Adipose tissue (tissue), 3 donors: ENCODE measurements around the gene OBSCN. TPM values are rescaled to one million over a fixed set of nuclear protein-coding genes. Genes with fewer than 3 reads are reported as not detected.
"Not testable (repeated sequence)": the region's sequence is repeated elsewhere in the genome, so short reads cannot be mapped to it uniquely, and the experiment has no call there.

Experiments used
- H3K27ac ChIP-seq: one replicate; pipeline ENCODE4 v1.5.1; 2013; ENCODE audit warnings: low read depth, low read length
- WGBS, 3 donors: extraction: QIAGEN DNeasy Blood & Tissue Kit; methylation state at CpG; one replicate each; pipeline ENCODE4 v1.1.7; 2013; 5-methylcytosine and 5-hydroxymethylcytosine counted together
- polyA plus RNA-seq, 3 donors: library from polyadenylated mRNA; stranded (reverse); fragments of 200-250 nt; gene quantifications; one replicate each; pipeline ENCODE4 v1.2.3, GENCODE V29; 2013
- donor health status: healthy with polysubstance abuse.
- donor health status: Bipolar disorder and iron deficiency.
- donor health status: healthy.

Gene OBSCN
- polyA plus RNA-seq, 3 donors = 3.0 to 7.9 (median 3.2) TPM

- no peak overlapping the region for H3K27ac ChIP-seq
- 72 to 88% (median 81%) methylated on average over 2 of the region's 2 CpGs for WGBS, 3 donors
Measured at GRCh38 chr1:228169345-228169744, 38.5 kb upstream of the OBSCN start.

GRCh38 chr1:228170666-228171065, 37.2 kb upstream of the OBSCN start:
- H3K27ac ChIP-seq = no peak overlapping the region
- 86 to 89% (median 88%) methylated on average over 4 to 7 of the region's 7 CpGs for WGBS, 3 donors

DNA sequence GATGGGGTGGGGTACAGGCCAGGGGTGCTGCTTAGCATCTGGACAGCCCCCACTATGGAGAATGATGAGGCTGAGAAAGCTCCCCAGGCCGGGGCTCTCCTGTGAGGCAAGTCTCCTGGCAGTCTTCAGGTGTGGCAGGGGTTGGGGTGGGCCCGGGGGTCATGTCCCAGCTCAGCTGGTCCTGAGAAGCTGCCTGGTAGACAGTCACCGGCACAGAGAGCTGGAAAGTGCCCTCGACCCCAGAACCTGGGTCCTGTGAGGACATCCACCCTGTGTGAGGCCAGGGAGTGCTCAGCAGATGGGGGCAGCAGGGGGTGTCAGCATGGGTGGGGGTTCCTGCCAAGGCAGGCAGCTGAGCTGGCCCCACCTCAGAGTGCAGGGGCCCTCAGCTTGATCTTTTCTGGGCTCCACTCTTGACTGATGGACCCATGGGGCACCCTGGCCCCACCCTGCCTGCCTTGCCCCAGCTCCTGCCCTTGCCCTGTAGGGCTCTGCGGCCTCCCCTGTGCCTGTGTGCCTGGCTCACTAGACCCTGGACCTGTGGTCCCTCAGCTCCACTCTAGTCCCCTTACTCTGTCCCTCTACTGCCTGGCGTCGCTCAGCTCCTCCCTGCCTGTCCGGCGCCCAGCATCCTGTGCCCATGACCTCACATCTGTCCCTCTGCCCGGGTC, 36.5 kb upstream of the OBSCN start:
- no peak overlapping the region for H3K27ac ChIP-seq
- 76 to 82% (median 77%) methylated on average over 10 of the region's 10 CpGs for WGBS, 3 donors

DNA sequence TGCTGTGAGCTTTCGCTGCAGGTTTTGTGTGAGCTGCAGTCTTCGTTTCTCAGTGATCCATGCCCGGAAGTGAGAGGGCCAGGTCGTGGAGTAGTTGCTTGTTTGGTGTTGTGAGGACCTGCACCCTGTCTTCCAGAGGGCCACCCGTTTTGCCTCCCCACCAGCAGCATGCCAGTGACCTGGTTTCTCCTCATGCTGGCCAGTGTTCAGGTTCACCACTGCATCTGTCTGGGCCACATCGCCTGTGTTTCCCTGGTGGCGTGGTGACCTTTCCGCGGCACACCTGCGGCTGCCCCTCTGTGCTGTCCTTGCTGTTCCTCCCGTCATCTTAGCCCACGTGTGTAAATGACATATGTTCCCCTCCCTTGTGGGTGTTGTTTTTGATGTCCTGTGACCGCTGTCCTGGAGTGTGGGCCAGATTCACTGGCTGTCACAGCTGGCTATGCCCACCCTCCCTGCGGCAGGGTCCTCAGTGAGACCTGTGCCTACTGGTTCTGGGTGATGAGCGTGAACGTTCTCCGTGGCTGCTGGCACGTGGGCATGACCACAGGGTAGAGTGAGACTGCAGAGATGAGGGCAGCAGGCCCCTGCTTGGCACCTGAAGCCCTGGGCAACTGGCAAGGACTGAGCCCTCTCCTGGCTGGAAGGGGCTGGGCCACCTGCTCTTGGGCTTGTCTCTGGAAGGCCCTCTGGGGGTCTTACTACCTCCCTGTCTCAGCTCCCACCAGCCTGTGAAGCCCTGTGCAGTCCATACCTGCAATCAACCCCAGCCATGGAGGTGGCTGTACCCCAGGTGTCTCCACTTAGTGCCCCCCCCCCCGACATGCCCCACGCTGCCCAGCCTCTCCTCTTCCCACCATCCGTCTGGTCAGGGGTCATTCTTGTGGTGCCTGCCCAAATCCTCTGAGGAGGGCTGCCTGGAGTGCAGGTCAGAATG, 35.0 kb upstream of the OBSCN start:
- 84 to 87% (median 87%) methylated on average over 21 of the region's 21 CpGs for WGBS, 3 donors
- no peak overlapping the region for H3K27ac ChIP-seq

- WGBS, 3 donors = 63 to 77% (median 71%) methylated on average over 29 to 33 of the region's 69 CpGs
- H3K27ac ChIP-seq = not testable (repeated sequence)
Measured at GRCh38 chr1:228173528-228174481, 34.0 kb upstream of the OBSCN start.

DNA sequence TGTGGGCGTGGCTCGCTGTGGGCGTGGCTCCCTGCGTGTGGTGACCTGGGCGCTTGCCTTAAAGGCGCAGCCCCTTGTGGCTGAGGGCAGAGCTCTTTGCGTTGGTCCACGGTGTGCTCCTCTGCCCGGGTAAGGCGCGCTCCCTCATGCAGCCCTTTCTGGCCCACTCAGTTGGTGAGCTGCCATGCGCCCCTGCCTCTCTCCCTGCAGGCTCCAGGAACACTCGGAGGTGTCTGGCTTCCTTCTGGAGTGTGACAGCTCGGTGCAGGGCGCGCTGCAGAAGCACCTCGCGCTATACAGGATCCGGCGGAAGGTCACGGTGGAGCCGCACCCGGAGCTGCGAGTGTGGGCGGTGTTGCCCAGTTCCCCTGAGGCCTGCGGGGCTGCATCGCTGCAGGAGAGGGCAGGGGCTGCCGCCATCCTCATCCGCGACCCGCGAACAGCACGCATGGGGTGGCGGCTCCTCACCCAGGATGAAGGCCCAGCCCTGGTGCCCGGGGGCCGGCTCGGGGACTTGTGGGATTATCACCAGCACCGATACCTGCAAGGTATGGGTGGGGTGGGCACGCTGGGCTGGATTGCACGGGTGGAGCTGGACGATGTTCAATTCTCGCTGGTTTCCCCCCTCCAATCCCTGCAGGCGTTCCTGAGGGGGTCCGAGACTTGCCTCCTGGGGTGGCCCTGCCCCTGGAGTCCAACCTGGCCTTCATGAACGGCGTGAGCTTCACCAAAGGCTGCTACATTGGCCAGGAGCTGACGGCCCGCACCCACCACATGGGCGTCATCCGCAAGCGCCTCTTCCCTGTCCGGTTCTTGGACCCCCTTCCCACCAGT, 33.1 kb upstream of the OBSCN start:
- WGBS, 3 donors = 91 to 96% (median 91%) methylated on average over 46 to 52 of the region's 52 CpGs
- no peak overlapping the region for H3K27ac ChIP-seq

GRCh38 chr1:228175316-228176023, 32.4 kb upstream of the OBSCN start:
- H3K27ac ChIP-seq = no peak overlapping the region
- 87 to 92% (median 90%) methylated on average over 18 of the region's 18 CpGs for WGBS, 3 donors

- 95 to 98% (median 95%) methylated on average over 4 of the region's 4 CpGs for WGBS, 3 donors
- no peak overlapping the region for H3K27ac ChIP-seq
Measured at GRCh38 chr1:228176024-228176395, 31.8 kb upstream of the OBSCN start.

GRCh38 chr1:228176461-228177182, 31.2 kb upstream of the OBSCN start:
- WGBS, 3 donors = 91 to 95% (median 91%) methylated on average over 19 of the region's 19 CpGs
- H3K27ac ChIP-seq = no peak overlapping the region

DNA sequence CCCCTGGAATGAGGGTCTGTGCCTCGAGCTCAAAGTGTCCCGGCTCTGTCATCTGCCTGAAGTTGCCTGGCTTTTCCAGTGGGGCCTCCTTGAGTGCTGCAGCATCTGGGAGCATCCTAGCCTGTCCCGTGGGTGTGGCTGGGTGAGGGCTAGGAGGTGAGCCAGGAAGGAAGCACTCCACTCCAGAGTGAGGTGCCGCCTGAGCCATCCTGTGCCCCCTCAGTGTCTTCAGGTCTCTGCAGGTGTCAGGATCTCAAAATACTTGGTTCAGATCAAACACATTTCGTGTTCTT, 30.7 kb upstream of the OBSCN start:
- no peak overlapping the region for H3K27ac ChIP-seq
- 75 to 90% (median 85%) methylated on average over 5 of the region's 5 CpGs for WGBS, 3 donors

- H3K27ac ChIP-seq = no peak overlapping the region
- 84 to 92% (median 85%) methylated on average over 12 of the region's 12 CpGs for WGBS, 3 donors
Measured at GRCh38 chr1:228177721-228178710, 29.8 kb upstream of the OBSCN start.

- WGBS, 3 donors = 55 to 85% (median 58%) methylated on average over 12 of the region's 12 CpGs
- no peak overlapping the region for H3K27ac ChIP-seq
Measured at GRCh38 chr1:228178737-228179684, 28.8 kb upstream of the OBSCN start.

- 73 to 87% (median 86%) methylated on average over 4 of the region's 4 CpGs for WGBS, 3 donors
- no peak overlapping the region for H3K27ac ChIP-seq
Measured at GRCh38 chr1:228180271-228180958, 27.4 kb upstream of the OBSCN start.

GRCh38 chr1:228180959-228181644, 26.7 kb upstream of the OBSCN start:
- WGBS, 3 donors = 93 to 98% (median 96%) methylated on average over 7 of the region's 7 CpGs
- no peak overlapping the region for H3K27ac ChIP-seq
